ENCODE results near the gene DENND2C. TPM values are rescaled to one million over a fixed set of nuclear protein-coding genes. Genes with fewer than 3 reads are reported as not detected.
"Not testable (repeated sequence)": the region's sequence is repeated elsewhere in the genome, so short reads cannot be mapped to it uniquely, and the experiment has no call there.

DENND2C gene
- total RNA-seq, 1 experiment from 2014 or later: 0.70 TPM

DNA sequence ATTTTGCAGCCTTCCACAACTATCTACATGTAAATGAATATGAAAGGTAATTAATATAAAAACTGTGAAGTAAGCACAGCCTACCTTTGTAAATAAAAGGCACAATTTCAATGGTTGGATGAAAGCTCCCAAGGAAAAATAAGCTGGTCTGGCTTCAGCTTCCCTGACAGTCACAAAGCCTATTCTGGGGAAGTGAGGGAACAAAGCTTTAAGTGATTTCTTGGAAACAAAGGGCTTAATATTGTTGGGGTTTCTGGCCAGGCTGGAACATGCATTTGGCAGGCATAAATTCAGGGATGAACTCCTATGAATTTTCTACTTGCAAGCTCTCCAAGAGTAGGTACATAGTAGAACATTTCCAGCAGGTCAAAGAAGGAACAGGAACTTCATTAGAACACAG is 105.7 kb downstream of the DENND2C start:
- H3K36me3 ChIP-seq (ENCODE audit: low read depth): peaks cover 16% of the 10 kb centered on the region; the same call in 1 of the 2 replicates
- DNase-seq: no peak
- intact Hi-C loops (cut with micrococcal nuclease; ENCODE audit: unreplicated experiment): no loop called here
- POLR2A ChIA-PET (ENCODE audit: unreplicated experiment): interaction anchor here (0.5 kb wide), 1 partner anchor 1198 kb away, joined by 13 read pairs; no protein-coding TSS in a partner anchor
- H2AFZ ChIP-seq: no peak overlapping the region
- H3K4me2 ChIP-seq: no peak overlapping the region
- no peaks in the 10 kb centered on the region; the same call in 1 of the 2 replicates for H3F3A ChIP-seq (ENCODE audit: insufficient read depth, low read depth)
- H3K9me2 ChIP-seq (ENCODE audit: insufficient read depth): no peaks in the 10 kb centered on the region
- BruUV-seq (replicated peaks): no TSS peak
- no peaks in the 10 kb centered on the region for H3K79me2 ChIP-seq (ENCODE audit: low read depth)
- TF ChIP-seq, protein P1, sequence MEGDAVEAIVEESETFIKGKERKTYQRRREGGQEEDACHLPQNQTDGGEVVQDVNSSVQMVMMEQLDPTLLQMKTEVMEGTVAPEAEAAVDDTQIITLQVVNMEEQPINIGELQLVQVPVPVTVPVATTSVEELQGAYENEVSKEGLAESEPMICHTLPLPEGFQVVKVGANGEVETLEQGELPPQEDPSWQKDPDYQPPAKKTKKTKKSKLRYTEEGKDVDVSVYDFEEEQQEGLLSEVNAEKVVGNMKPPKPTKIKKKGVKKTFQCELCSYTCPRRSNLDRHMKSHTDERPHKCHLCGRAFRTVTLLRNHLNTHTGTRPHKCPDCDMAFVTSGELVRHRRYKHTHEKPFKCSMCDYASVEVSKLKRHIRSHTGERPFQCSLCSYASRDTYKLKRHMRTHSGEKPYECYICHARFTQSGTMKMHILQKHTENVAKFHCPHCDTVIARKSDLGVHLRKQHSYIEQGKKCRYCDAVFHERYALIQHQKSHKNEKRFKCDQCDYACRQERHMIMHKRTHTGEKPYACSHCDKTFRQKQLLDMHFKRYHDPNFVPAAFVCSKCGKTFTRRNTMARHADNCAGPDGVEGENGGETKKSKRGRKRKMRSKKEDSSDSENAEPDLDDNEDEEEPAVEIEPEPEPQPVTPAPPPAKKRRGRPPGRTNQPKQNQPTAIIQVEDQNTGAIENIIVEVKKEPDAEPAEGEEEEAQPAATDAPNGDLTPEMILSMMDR (conservative IDR thresholded peaks at IDR 0.05): no peak
- no peak for TF ChIP-seq EZH2 (IDR thresholded peaks at IDR 0.05; ENCODE audit: low read depth)
- no peak overlapping the region for H3K4me3 ChIP-seq
- H3K27ac ChIP-seq: no peak overlapping the region
- no peaks in the 10 kb centered on the region for H3K4me1 ChIP-seq (replicated peaks; ENCODE audit: insufficient read depth)
- CTCF ChIA-PET: interaction anchor here (0.7 kb wide), 1 partner anchor 622 kb away, joined by 3 read pairs; no protein-coding TSS in a partner anchor
- H3K9me3 ChIP-seq (ENCODE audit: insufficient read depth, low read depth): no peaks in the 10 kb centered on the region; the same call in 1 of the 2 replicates
- no peaks in the 10 kb centered on the region for H3K27me3 ChIP-seq (ENCODE audit: insufficient read depth, low read depth)
- H4K20me1 ChIP-seq (ENCODE audit: insufficient read depth): no peaks in the 10 kb centered on the region

- H3F3A ChIP-seq (ENCODE audit: insufficient read depth, low read depth); BruUV-seq (replicated peaks); H3K27ac ChIP-seq; H3K27me3 ChIP-seq (ENCODE audit: insufficient read depth, low read depth); POLR2A ChIA-PET (ENCODE audit: unreplicated experiment); H3K4me3 ChIP-seq; H3K9me3 ChIP-seq (ENCODE audit: insufficient read depth, low read depth); CTCF ChIA-PET; H3K4me1 ChIP-seq (replicated peaks; ENCODE audit: insufficient read depth); DNase-seq; H2AFZ ChIP-seq; H3K79me2 ChIP-seq (ENCODE audit: low read depth); intact Hi-C loops (cut with micrococcal nuclease; ENCODE audit: unreplicated experiment); H3K4me2 ChIP-seq; H3K9me2 ChIP-seq (ENCODE audit: insufficient read depth); H4K20me1 ChIP-seq (ENCODE audit: insufficient read depth): not testable (repeated sequence)
- peaks cover 12% of the 10 kb centered on the region; the same call in 1 of the 2 replicates for H3K36me3 ChIP-seq (ENCODE audit: low read depth)
Observed at GRCh38 chr1:114562978-114563510, 106.8 kb downstream of the DENND2C start.

DNA sequence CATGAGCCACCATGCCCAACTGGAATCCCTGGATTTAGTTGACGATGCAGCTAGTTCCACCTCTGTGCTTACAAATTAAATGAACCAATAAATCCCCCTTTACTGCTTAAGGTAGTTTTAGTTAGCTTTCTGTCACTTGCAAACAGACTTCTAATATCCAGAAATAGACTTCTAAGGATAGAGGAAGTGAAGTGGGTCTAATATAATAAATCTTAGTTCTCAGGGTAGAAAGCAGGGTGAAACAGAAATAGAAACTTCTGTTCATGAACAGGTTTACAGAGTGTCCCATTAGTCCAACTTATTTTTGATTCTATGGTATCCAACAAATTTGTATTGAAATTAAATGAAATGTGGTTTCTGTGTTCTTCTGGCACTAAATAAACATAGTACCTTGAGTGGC is 108.5 kb downstream of the DENND2C start:
- no peak overlapping the region for H2AFZ ChIP-seq
- no peak for TF ChIP-seq EZH2 (IDR thresholded peaks at IDR 0.05; ENCODE audit: low read depth)
- TF ChIP-seq, protein P1 (conservative IDR thresholded peaks at IDR 0.05): no peak
- H3K4me3 ChIP-seq: no peak overlapping the region
- no peaks in the 10 kb centered on the region for H3K27me3 ChIP-seq (ENCODE audit: insufficient read depth, low read depth)
- no peaks in the 10 kb centered on the region for H3K36me3 ChIP-seq (ENCODE audit: low read depth)
- no peak overlapping the region for H3K27ac ChIP-seq
- H3K4me1 ChIP-seq (replicated peaks; ENCODE audit: insufficient read depth): no peaks in the 10 kb centered on the region
- intact Hi-C loops (cut with micrococcal nuclease; ENCODE audit: unreplicated experiment): no loop called here
- POLR2A ChIA-PET (ENCODE audit: unreplicated experiment): no interaction called here
- DNase-seq: no peak
- no peaks in the 10 kb centered on the region; the same call in 1 of the 2 replicates for H3F3A ChIP-seq (ENCODE audit: insufficient read depth, low read depth)
- H3K9me2 ChIP-seq (ENCODE audit: insufficient read depth): no peaks in the 10 kb centered on the region
- no peaks in the 10 kb centered on the region for H3K79me2 ChIP-seq (ENCODE audit: low read depth)
- no peaks in the 10 kb centered on the region for H4K20me1 ChIP-seq (ENCODE audit: insufficient read depth)
- CTCF ChIA-PET: no interaction called here
- BruUV-seq (replicated peaks): no TSS peak
- no peaks in the 10 kb centered on the region; the same call in 1 of the 2 replicates for H3K9me3 ChIP-seq (ENCODE audit: insufficient read depth, low read depth)
- H3K4me2 ChIP-seq: no peak overlapping the region

DNA sequence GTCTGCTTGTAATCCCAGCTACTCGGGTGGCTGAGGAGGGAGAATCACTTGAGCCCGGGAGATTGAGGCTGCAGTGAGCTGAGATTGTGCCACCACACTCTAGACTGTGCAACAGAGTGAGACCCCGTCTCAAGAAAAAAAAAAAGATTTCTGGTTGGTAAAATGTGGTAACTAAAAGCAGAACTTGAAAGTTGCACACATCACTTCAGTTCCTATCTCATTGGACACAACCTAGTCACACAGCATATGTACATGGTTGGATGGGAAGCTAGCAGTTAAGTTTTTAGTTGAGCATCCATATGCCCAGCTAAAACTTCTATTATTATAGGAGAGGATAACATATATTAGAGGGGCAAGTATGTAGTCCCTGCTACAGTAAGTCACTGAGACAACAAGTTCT is 110.5 kb downstream of the DENND2C start:
- no peak overlapping the region for H2AFZ ChIP-seq
- ChIA-PET POLR2A (ENCODE audit: unreplicated experiment) (no interaction called here), CTCF (interaction anchor here (0.6 kb wide), 1 partner anchor 436 kb away, joined by 3 read pairs; no protein-coding TSS in a partner anchor)
- no peak overlapping the region for H3K27ac ChIP-seq
- no peaks in the 10 kb centered on the region for H3K27me3 ChIP-seq (ENCODE audit: insufficient read depth, low read depth)
- intact Hi-C loops (cut with micrococcal nuclease; ENCODE audit: unreplicated experiment): loop anchor here (10.0 kb wide), 1 partner anchor 115 kb away; no protein-coding TSS in a partner anchor
- no peaks in the 10 kb centered on the region for H3K36me3 ChIP-seq (ENCODE audit: low read depth)
- no peaks in the 10 kb centered on the region for H3F3A ChIP-seq (ENCODE audit: insufficient read depth, low read depth)
- no peaks in the 10 kb centered on the region for H3K4me1 ChIP-seq (replicated peaks; ENCODE audit: insufficient read depth)
- H3K79me2 ChIP-seq (ENCODE audit: low read depth): no peaks in the 10 kb centered on the region
- no peak overlapping the region for H3K4me3 ChIP-seq
- BruUV-seq (replicated peaks): no TSS peak
- no peak for DNase-seq
- no peaks in the 10 kb centered on the region for H3K9me2 ChIP-seq (ENCODE audit: insufficient read depth)
- no peaks in the 10 kb centered on the region for H4K20me1 ChIP-seq (ENCODE audit: insufficient read depth)
- no peaks in the 10 kb centered on the region for H3K9me3 ChIP-seq (ENCODE audit: insufficient read depth, low read depth)
- H3K4me2 ChIP-seq: no peak overlapping the region
- TF ChIP-seq, protein P1 (conservative IDR thresholded peaks at IDR 0.05): no peak
- no peak for TF ChIP-seq EZH2 (IDR thresholded peaks at IDR 0.05; ENCODE audit: low read depth)

Data from PC-9 (cell line).